ENCODE measurements around the gene ZSCAN31. TPM values are rescaled to one million over a fixed set of nuclear protein-coding genes. Genes with fewer than 3 reads are reported as not detected.
"Not testable (repeated sequence)": the region's sequence is repeated elsewhere in the genome, so short reads cannot be mapped to it uniquely, and the experiment has no call there.

ZSCAN31 gene
- total and polyA plus RNA-seq, 2 donors = 3.4 to 3.9 TPM

GRCh38 chr6:28312939-28313338, 23.0 kb downstream of the ZSCAN31 start:
- H3K36me3 ChIP-seq (ENCODE audit: control insufficient read depth in 2 of 2, insufficient read depth in 2 of 2, low read length in 1 of 2) = no peaks in the 10 kb centered on the region
- no peaks in the 10 kb centered on the region for H3K27me3 ChIP-seq (ENCODE audit: control insufficient read depth in 2 of 2, insufficient read depth in 1 of 2, low read length in 1 of 2)
- H3K9me3 ChIP-seq (ENCODE audit: control insufficient read depth in 2 of 2, insufficient read depth in 1 of 2, low read length in 1 of 2) = no peaks in the 10 kb centered on the region
- no peak for DNase-seq (ENCODE audit: low read depth in 6 of 9, low spot score in 9 of 9)
- WGBS = 96% methylated on average over 23 of the region's 23 CpGs
- H3K27ac ChIP-seq (ENCODE audit: low read depth in 1 of 2, low read length in 1 of 2) = no peak overlapping the region
- no peaks in the 10 kb centered on the region for H3K4me1 ChIP-seq (ENCODE audit: control insufficient read depth in 2 of 2, insufficient read depth in 2 of 2, low read length in 2 of 2)
- no peak overlapping the region for H3K4me3 ChIP-seq (ENCODE audit: low read length in 2 of 2)

GRCh38 chr6:28311139-28311823, 24.7 kb downstream of the ZSCAN31 start:
- H3K36me3 ChIP-seq (ENCODE audit: control insufficient read depth in 2 of 2, insufficient read depth in 2 of 2, low read length in 1 of 2) = no peaks in the 10 kb centered on the region
- no peak for DNase-seq (ENCODE audit: low read depth in 6 of 9, low spot score in 9 of 9)
- no peak overlapping the region for H3K4me3 ChIP-seq (ENCODE audit: low read length in 2 of 2)
- no peaks in the 10 kb centered on the region for H3K4me1 ChIP-seq (ENCODE audit: control insufficient read depth in 2 of 2, insufficient read depth in 2 of 2, low read length in 2 of 2)
- 90% methylated on average over 9 of the region's 9 CpGs for WGBS
- no peaks in the 10 kb centered on the region for H3K27me3 ChIP-seq (ENCODE audit: control insufficient read depth in 2 of 2, insufficient read depth in 1 of 2, low read length in 1 of 2)
- no peaks in the 10 kb centered on the region for H3K9me3 ChIP-seq (ENCODE audit: control insufficient read depth in 2 of 2, insufficient read depth in 1 of 2, low read length in 1 of 2)
- H3K27ac ChIP-seq (ENCODE audit: low read depth in 1 of 2, low read length in 1 of 2) = no peak overlapping the region

DNA sequence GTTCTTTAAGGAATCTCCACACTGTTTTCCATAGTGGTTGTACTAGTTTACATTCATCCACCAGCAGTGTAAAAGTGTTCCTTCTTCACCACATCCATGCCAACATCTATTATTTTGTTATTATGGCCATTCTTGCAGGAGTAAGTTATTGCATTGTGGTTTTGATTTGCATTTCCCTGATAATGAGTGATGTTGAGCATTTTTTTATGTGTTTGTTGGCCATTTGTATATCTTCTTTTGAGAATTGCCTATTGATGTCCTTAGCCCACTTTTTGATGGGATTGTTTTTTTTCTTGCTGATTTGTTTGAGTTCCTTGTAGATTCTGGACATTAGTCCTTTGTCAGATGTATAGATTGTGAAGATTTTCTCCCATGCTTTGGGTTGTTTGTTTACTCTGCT, 29.6 kb downstream of the ZSCAN31 start:
- not testable (repeated sequence) for H3K36me3 ChIP-seq (ENCODE audit: control insufficient read depth in 2 of 2, insufficient read depth in 2 of 2, low read length in 1 of 2); H3K27ac ChIP-seq (ENCODE audit: low read depth in 1 of 2, low read length in 1 of 2); H3K9me3 ChIP-seq (ENCODE audit: control insufficient read depth in 2 of 2, insufficient read depth in 1 of 2, low read length in 1 of 2)

DNA sequence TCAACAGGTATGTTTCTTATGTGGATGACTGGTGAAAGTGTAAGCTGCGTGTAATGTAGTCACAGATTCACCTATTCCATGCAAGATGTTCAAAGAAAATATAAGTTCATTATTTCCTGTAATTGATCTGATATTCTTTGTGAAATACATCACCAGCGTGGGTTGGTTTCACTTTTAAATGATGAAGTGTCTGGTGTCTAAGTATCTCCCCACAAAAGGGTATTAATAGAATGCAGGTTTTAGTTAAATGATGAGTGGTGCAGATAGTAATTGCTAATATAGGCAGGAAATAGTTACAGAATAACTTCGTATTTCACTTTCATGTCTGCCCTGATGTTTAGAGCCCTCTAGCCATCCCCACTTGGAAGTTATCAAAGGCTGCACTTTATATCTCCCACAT, 32.4 kb downstream of the ZSCAN31 start:
- Histone ChIP-seq H3K27ac (ENCODE audit: low read depth in 1 of 2, low read length in 1 of 2) (no peak overlapping the region), H3K4me1 (ENCODE audit: control insufficient read depth in 2 of 2, insufficient read depth in 2 of 2, low read length in 2 of 2) (no peaks in the 10 kb centered on the region), H3K36me3 (ENCODE audit: control insufficient read depth in 2 of 2, insufficient read depth in 2 of 2, low read length in 1 of 2) (no peaks in the 10 kb centered on the region), H3K9me3 (ENCODE audit: control insufficient read depth in 2 of 2, insufficient read depth in 1 of 2, low read length in 1 of 2) (no peaks in the 10 kb centered on the region), H3K4me3 (ENCODE audit: low read length in 2 of 2) (no peak overlapping the region), H3K27me3 (ENCODE audit: control insufficient read depth in 2 of 2, insufficient read depth in 1 of 2, low read length in 1 of 2) (no peaks in the 10 kb centered on the region)
- 90% methylated on average over 3 of the region's 3 CpGs for WGBS
- no peak for DNase-seq (ENCODE audit: low read depth in 6 of 9, low spot score in 9 of 9)

More for the DNA sequence above, 29.6 kb downstream of the ZSCAN31 start:
- H3K4me3 ChIP-seq (ENCODE audit: low read length in 2 of 2); H3K27me3 ChIP-seq (ENCODE audit: control insufficient read depth in 2 of 2, insufficient read depth in 1 of 2, low read length in 1 of 2); DNase-seq (ENCODE audit: low read depth in 6 of 9, low spot score in 9 of 9); H3K4me1 ChIP-seq (ENCODE audit: control insufficient read depth in 2 of 2, insufficient read depth in 2 of 2, low read length in 2 of 2): not testable (repeated sequence)

- H3K27me3 ChIP-seq (ENCODE audit: control insufficient read depth in 2 of 2, insufficient read depth in 1 of 2, low read length in 1 of 2) = no peaks in the 10 kb centered on the region
- no peak overlapping the region for H3K27ac ChIP-seq (ENCODE audit: low read depth in 1 of 2, low read length in 1 of 2)
- H3K4me1 ChIP-seq (ENCODE audit: control insufficient read depth in 2 of 2, insufficient read depth in 2 of 2, low read length in 2 of 2) = no peaks in the 10 kb centered on the region
- no peaks in the 10 kb centered on the region for H3K9me3 ChIP-seq (ENCODE audit: control insufficient read depth in 2 of 2, insufficient read depth in 1 of 2, low read length in 1 of 2)
- DNase-seq (ENCODE audit: low read depth in 6 of 9, low spot score in 9 of 9) = no peak
- peaks cover 0 to 2% of the 10 kb centered on the region in 2 donors for H3K36me3 ChIP-seq (ENCODE audit: control insufficient read depth in 2 of 2, insufficient read depth in 2 of 2, low read length in 1 of 2)
- H3K4me3 ChIP-seq (ENCODE audit: low read length in 2 of 2) = no peak overlapping the region
- 97% methylated on average over 7 of the region's 7 CpGs for WGBS
Measured at GRCh38 chr6:28296520-28297060, 39.4 kb downstream of the ZSCAN31 start.

DNA sequence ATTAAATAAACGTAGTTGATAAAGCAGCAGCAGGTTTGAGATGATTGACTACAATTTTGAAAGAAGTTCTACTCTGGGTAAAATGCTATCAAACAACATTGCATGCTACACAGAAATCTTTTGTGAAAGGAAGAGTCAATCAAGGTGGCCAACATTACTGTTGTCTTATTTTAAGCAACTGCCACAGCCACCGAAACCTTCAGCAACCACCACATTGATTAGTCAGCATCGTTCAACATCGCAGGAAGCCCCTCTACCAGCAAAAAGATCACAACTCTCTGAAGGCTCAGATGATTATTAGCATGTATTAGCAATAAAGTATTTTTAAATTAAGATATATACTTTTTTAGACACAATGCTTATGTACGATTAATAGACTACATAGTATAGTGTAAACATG, 40.6 kb downstream of the ZSCAN31 start:
- no peak overlapping the region for H3K27ac ChIP-seq (ENCODE audit: low read depth in 1 of 2, low read length in 1 of 2)
- WGBS = 97% methylated on average over 5 of the region's 5 CpGs
- peaks cover 0 to 2% of the 10 kb centered on the region in 2 donors for H3K36me3 ChIP-seq (ENCODE audit: control insufficient read depth in 2 of 2, insufficient read depth in 2 of 2, low read length in 1 of 2)
- H3K9me3 ChIP-seq (ENCODE audit: control insufficient read depth in 2 of 2, insufficient read depth in 1 of 2, low read length in 1 of 2) = no peaks in the 10 kb centered on the region
- no peak overlapping the region for H3K4me3 ChIP-seq (ENCODE audit: low read length in 2 of 2)
- DNase-seq (ENCODE audit: low read depth in 6 of 9, low spot score in 9 of 9) = no peak
- no peaks in the 10 kb centered on the region for H3K4me1 ChIP-seq (ENCODE audit: control insufficient read depth in 2 of 2, insufficient read depth in 2 of 2, low read length in 2 of 2)
- no peaks in the 10 kb centered on the region for H3K27me3 ChIP-seq (ENCODE audit: control insufficient read depth in 2 of 2, insufficient read depth in 1 of 2, low read length in 1 of 2)

DNA sequence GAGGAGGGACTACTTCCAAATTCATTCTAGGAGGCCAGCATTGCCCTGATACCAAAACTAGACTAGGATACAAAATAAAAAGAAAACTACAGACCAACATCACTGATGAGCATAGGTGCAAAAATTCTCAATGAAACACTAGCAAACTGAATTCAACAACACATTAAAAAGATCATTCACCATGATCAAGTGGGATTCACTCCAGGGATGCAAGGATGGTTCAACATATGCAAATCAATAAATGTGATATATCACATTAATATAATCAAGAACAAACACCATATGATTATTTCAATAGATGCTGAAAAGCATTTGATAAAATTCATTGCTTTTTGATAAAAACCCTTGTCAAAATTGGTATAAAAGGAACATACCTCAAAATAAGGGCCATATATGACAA, 44.4 kb downstream of the ZSCAN31 start:
- DNase-seq (ENCODE audit: low read depth in 6 of 9, low spot score in 9 of 9) = no peak

GRCh38 chr6:28282926-28283325, 53.0 kb downstream of the ZSCAN31 start:
- peaks cover 5 to 6% of the 10 kb centered on the region in 2 donors for H3K4me1 ChIP-seq (ENCODE audit: control insufficient read depth in 2 of 2, insufficient read depth in 2 of 2, low read length in 2 of 2)
- WGBS = over 99% methylated on average over 2 of the region's 2 CpGs
- no peak overlapping the region for H3K27ac ChIP-seq (ENCODE audit: low read depth in 1 of 2, low read length in 1 of 2)
- H3K27me3 ChIP-seq (ENCODE audit: control insufficient read depth in 2 of 2, insufficient read depth in 1 of 2, low read length in 1 of 2) = peaks cover 0 to 4% of the 10 kb centered on the region in 2 donors
- no peak for DNase-seq (ENCODE audit: low read depth in 6 of 9, low spot score in 9 of 9)
- H3K4me3 ChIP-seq (ENCODE audit: low read length in 2 of 2) = no peak overlapping the region
- peaks cover 0 to 2% of the 10 kb centered on the region in 2 donors for H3K9me3 ChIP-seq (ENCODE audit: control insufficient read depth in 2 of 2, insufficient read depth in 1 of 2, low read length in 1 of 2)
- peaks cover 4 to 6% of the 10 kb centered on the region in 2 donors for H3K36me3 ChIP-seq (ENCODE audit: control insufficient read depth in 2 of 2, insufficient read depth in 2 of 2, low read length in 1 of 2)

More for the DNA sequence above, 44.4 kb downstream of the ZSCAN31 start:
- H3K9me3 ChIP-seq (ENCODE audit: control insufficient read depth in 2 of 2, insufficient read depth in 1 of 2, low read length in 1 of 2) = no peaks in the 10 kb centered on the region
- H3K27me3 ChIP-seq (ENCODE audit: control insufficient read depth in 2 of 2, insufficient read depth in 1 of 2, low read length in 1 of 2) = no peaks in the 10 kb centered on the region
- no peak overlapping the region for H3K27ac ChIP-seq (ENCODE audit: low read depth in 1 of 2, low read length in 1 of 2)
- H3K36me3 ChIP-seq (ENCODE audit: control insufficient read depth in 2 of 2, insufficient read depth in 2 of 2, low read length in 1 of 2) = peaks cover 7 to 10% of the 10 kb centered on the region in 2 donors
- H3K4me1 ChIP-seq (ENCODE audit: control insufficient read depth in 2 of 2, insufficient read depth in 2 of 2, low read length in 2 of 2) = no peaks in the 10 kb centered on the region
- no peak overlapping the region for H3K4me3 ChIP-seq (ENCODE audit: low read length in 2 of 2)

DNA sequence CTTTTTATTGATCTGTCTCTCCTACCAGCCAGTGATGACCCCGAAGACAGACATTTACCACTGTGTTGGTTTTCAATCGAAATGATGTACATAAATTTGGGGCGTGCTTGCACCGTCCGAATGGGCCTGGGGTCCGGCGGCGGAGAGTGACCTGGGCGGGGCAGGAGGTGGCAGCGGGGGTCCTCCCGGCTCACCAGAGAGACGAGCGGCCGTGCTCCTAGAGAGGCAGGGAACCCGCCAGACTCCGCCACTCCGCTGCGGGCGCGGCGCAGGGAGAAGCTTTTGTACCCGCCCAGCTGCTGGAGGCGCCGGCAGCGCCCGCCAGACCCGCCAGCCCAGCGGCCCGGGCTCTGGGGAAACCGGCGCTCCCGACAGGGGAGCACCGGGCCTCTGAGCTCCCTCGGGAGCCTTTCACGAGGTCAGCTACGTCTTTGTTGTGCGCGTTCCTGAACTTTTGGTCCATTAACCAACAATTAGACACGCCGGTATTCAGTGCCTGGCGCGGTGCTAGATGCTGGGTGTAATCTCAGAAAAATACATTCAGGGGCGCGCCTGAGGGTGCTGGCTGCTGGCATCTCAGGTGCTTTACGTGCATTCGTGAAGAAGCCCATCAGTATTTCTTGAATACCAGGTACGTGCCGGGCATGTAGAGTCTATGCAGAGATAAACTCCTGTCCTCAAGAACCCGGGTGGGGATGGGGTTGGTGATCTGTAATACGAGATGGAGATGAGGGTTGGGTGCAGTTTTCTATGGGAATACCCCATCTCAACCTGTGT, 54.5 kb downstream of the ZSCAN31 start, which contains the start of gene PGBD1:
Gene PGBD1 (plus strand): TSS at position 285 of the 777 bp plus-strand sequence. CDS start 2,242 bp downstream, outside the sequence.
- Histone ChIP-seq H3K9me3 (ENCODE audit: control insufficient read depth in 2 of 2, insufficient read depth in 1 of 2, low read length in 1 of 2) (peaks cover 0 to 2% of the 10 kb centered on the region in 2 donors), H3K27ac (ENCODE audit: low read depth in 1 of 2, low read length in 1 of 2) (no peak within 1 kb of the TSS), H3K4me3 (ENCODE audit: low read length in 2 of 2) (peak within 1 kb of the TSS; percentile 61 to 85), H3K4me1 (ENCODE audit: control insufficient read depth in 2 of 2, insufficient read depth in 2 of 2, low read length in 2 of 2) (peaks cover 5 to 6% of the 10 kb centered on the region in 2 donors), H3K36me3 (ENCODE audit: control insufficient read depth in 2 of 2, insufficient read depth in 2 of 2, low read length in 1 of 2) (peaks cover 5 to 7% of the 10 kb centered on the region in 2 donors), H3K27me3 (ENCODE audit: control insufficient read depth in 2 of 2, insufficient read depth in 1 of 2, low read length in 1 of 2) (peaks cover 0 to 4% of the 10 kb centered on the region in 2 donors)
- DNase-seq (ENCODE audit: low read depth in 6 of 9, low spot score in 9 of 9) = peak in 8 of 9 donors; percentile 13 to 77 (median 48)
- WGBS = under 1% methylated on average over 50 of the region's 50 CpGs

Measured in thymus (tissue), 11 donors.